Fibroblast of lung (primary cell): Measurements from ENCODE around the gene TMEM169. TPM values are rescaled to one million over a fixed set of nuclear protein-coding genes. Genes with fewer than 3 reads are reported as not detected.

Experiments
- DNase-seq, 2 donors: peaks; one replicate each; pipeline versions ENCODE4 v3.0.0 to v3.0.0-alpha.2; 2010; ENCODE audit warnings: low read depth in 2 of 2
- H2AFZ ChIP-seq: 2 replicates; pipeline ENCODE4 v1.5.1; 2012; ENCODE audit warnings: low read length, control low read depth, inconsistent platforms
- H3K27ac ChIP-seq: 2 replicates; pipeline ENCODE4 v1.5.1; 2011; ENCODE audit warnings: low read length, control low read depth; ENCODE audit not compliant: insufficient read depth
- H3K27me3 ChIP-seq: 2 replicates; pipeline ENCODE4 v1.5.1; 2011; ENCODE audit warnings: mild to moderate bottlenecking, low read length; ENCODE audit not compliant: control insufficient read depth, insufficient read depth
- H3K36me3 ChIP-seq: 2 replicates; pipeline ENCODE4 v1.5.1; 2011; ENCODE audit warnings: low read length; ENCODE audit not compliant: control insufficient read depth, insufficient read depth
- H3K4me1 ChIP-seq: 2 replicates; pipeline ENCODE4 v1.5.1; 2011; ENCODE audit warnings: low read length; ENCODE audit not compliant: control insufficient read depth, insufficient read depth; ENCODE audit errors: extremely low read depth
- H3K4me2 ChIP-seq: 2 replicates; pipeline ENCODE4 v1.5.1; 2011; ENCODE audit warnings: low read length, control low read depth; ENCODE audit not compliant: insufficient read depth; ENCODE audit errors: extremely low read depth
- H3K4me3 ChIP-seq, 4 experiments: fragments of 200-600 bp in 1 of 4; sonication (generic) in 1 of 4; replicated peaks in 1 of 4; 2 replicates each; pipeline ENCODE4 v1.5.1; 2011 to 2016; ENCODE audit warnings: low read length in 4 of 4, low read depth in 3 of 4, mild to moderate bottlenecking in 3 of 4, control low read depth in 2 of 4, inconsistent platforms in 1 of 4, mixed read lengths in 1 of 4; ENCODE audit not compliant: insufficient read depth in 1 of 4; ENCODE audit errors: control extremely low read depth in 1 of 4
- H3K79me2 ChIP-seq: 2 replicates; pipeline ENCODE4 v1.5.1; 2012; ENCODE audit warnings: mild to moderate bottlenecking, low read length, inconsistent platforms; ENCODE audit not compliant: control insufficient read depth, insufficient read depth
- H3K9ac ChIP-seq: 2 replicates; pipeline ENCODE4 v1.5.1; 2011; ENCODE audit warnings: mild to moderate bottlenecking, low read length, control low read depth; ENCODE audit not compliant: insufficient read depth
- H3K9me3 ChIP-seq: 2 replicates; pipeline ENCODE4 v1.5.1; 2012; ENCODE audit warnings: low read depth, low read length; ENCODE audit not compliant: control insufficient read depth, insufficient read depth
- H4K20me1 ChIP-seq: 2 replicates; pipeline ENCODE4 v1.5.1; 2011; ENCODE audit warnings: low read length; ENCODE audit not compliant: control insufficient read depth, insufficient read depth; ENCODE audit errors: extremely low read depth
- CTCF ChIP-seq, 2 donors: IDR thresholded peaks in 1 of 2; conservative IDR thresholded peaks in 1 of 2; 1 replicate in 1 of 2; 2 replicates in 1 of 2; pipeline ENCODE4 v1.5.1; 2011 to 2012; ENCODE audit warnings: low read length in 2 of 2, control low read depth in 1 of 2, inconsistent platforms in 1 of 2, low read depth in 1 of 2, mild to moderate bottlenecking in 1 of 2
- EZH2 ChIP-seq: IDR thresholded peaks from 2 replicates; pipeline ENCODE4 v1.5.1; 2012; ENCODE audit warnings: low read length, control low read depth, mild to moderate bottlenecking; ENCODE audit errors: missing control alignments
- polyA plus RNA-seq, 2 donors: library from polyadenylated mRNA; depleted of rRNA in 1 of 2; stranded (reverse) in 1 of 2; unstranded in 1 of 2; fragments of >200 nt; gene quantifications; 2 replicates each; pipeline ENCODE4 v1.2.1, GENCODE V29; 2011 to 2012; ENCODE audit warnings: missing spikeins in 1 of 2
- total RNA-seq: library from RNA; depleted of rRNA; stranded (reverse); fragments of >200 nt; gene quantifications from 2 replicates; pipeline ENCODE4 v1.2.1, GENCODE V29; 2014

TMEM169 gene
- total and polyA plus RNA-seq, 2 donors (not counting 1 experiment from before 2014, with no cell fraction given), result 0.10 to 0.50 TPM

- H3K79me2 ChIP-seq, result no peaks in the 10 kb centered on the region
- no peak overlapping the region for H3K4me3 ChIP-seq
- no peaks in the 10 kb centered on the region for H4K20me1 ChIP-seq
- TF ChIP-seq EZH2, result no peak
- no peak for TF ChIP-seq CTCF (conservative IDR thresholded peaks at IDR 0.05 in 1 of 2, IDR thresholded peaks at IDR 0.05 in 1 of 2; ENCODE audit: low read depth in 1 of 2, low read length in 2 of 2)
- no peak overlapping the region for H3K27ac ChIP-seq
- H3K36me3 ChIP-seq, result no peaks in the 10 kb centered on the region
- DNase-seq, result no peak
- H3K4me2 ChIP-seq, result no peak overlapping the region
- H3K27me3 ChIP-seq, result no peaks in the 10 kb centered on the region
- no peaks in the 10 kb centered on the region for H3K9me3 ChIP-seq
- no peak overlapping the region for H3K9ac ChIP-seq
- no peak overlapping the region for H2AFZ ChIP-seq
- no peaks in the 10 kb centered on the region for H3K4me1 ChIP-seq
Measured at GRCh38 chr2:216059233-216059834, 22.4 kb upstream of the TMEM169 start.

GRCh38 chr2:216064014-216064630, 17.6 kb upstream of the TMEM169 start:
- no peak overlapping the region for H2AFZ ChIP-seq
- no peaks in the 10 kb centered on the region for H3K27me3 ChIP-seq
- H3K4me3 ChIP-seq, result no peak overlapping the region
- no peak overlapping the region for H3K9ac ChIP-seq
- no peaks in the 10 kb centered on the region for H4K20me1 ChIP-seq
- H3K4me1 ChIP-seq, result no peaks in the 10 kb centered on the region
- H3K9me3 ChIP-seq, result no peaks in the 10 kb centered on the region
- no peak overlapping the region for H3K4me2 ChIP-seq
- TF ChIP-seq CTCF (conservative IDR thresholded peaks at IDR 0.05 in 1 of 2, IDR thresholded peaks at IDR 0.05 in 1 of 2; ENCODE audit: low read depth in 1 of 2, low read length in 2 of 2), result peak in 1 of 2 donors; percentile 8
- TF ChIP-seq EZH2, result no peak
- peak in 1 of 2 donors; percentile 82 for DNase-seq
- no peaks in the 10 kb centered on the region for H3K79me2 ChIP-seq
- H3K27ac ChIP-seq, result no peak overlapping the region
- no peaks in the 10 kb centered on the region for H3K36me3 ChIP-seq

- Histone ChIP-seq H3K79me2 (no peaks in the 10 kb centered on the region), H3K4me3 (no peak overlapping the region), H3K9ac (no peak overlapping the region), H3K36me3 (no peaks in the 10 kb centered on the region), H3K9me3 (no peaks in the 10 kb centered on the region), H3K27ac (no peak overlapping the region), H4K20me1 (no peaks in the 10 kb centered on the region), H3K4me1 (no peaks in the 10 kb centered on the region), H3K4me2 (no peak overlapping the region), H2AFZ (no peak overlapping the region), H3K27me3 (no peaks in the 10 kb centered on the region)
- TF ChIP-seq CTCF (conservative IDR thresholded peaks at IDR 0.05 in 1 of 2, IDR thresholded peaks at IDR 0.05 in 1 of 2; ENCODE audit: low read depth in 1 of 2, low read length in 2 of 2), result no peak
- TF ChIP-seq EZH2, result no peak
- DNase-seq, result no peak
Measured at GRCh38 chr2:216064665-216065064, 17.1 kb upstream of the TMEM169 start.
